Measurements from ENCODE around the gene CEPT1.

DNA sequence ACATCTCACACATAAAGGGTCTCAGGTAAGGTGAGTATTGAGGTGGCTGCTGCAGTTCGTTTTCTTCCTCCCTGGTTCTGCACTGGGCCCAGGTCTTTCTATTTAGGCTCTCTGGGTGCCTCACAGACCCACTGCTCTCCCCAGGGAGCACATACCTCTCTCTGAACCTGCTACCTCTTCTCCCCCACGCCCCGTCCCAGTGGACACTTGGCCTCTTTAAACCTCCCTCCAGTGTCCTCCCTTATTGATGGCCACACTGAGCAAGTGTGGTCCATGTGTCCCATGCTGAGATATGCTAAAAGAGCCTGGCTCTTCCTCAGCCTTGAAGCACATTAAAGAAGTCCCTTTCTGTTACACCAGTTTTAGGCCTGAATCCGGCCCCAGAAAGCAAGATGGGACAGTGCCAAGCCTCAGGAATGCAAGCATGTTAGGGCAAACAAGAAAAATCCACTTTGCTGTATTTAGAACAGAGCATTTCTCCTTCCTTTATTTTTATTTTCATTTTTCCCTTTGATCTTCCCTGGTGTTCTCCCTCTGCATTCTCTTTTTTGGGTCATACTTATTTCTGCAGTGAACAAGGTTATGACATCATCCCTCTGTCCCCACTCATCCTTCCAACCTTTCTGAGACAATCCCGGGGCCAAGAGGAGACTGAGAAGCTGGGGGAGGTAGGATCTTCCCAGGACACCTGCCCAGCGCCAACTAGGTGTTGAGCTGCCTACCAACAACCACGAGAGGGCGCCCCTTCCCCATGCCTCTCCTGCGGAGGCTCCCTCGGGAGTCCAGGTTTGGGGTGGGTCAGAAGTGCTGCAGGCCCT is 82.5 kb downstream of the CEPT1 start:
- TF ChIP-seq, protein P1, sequence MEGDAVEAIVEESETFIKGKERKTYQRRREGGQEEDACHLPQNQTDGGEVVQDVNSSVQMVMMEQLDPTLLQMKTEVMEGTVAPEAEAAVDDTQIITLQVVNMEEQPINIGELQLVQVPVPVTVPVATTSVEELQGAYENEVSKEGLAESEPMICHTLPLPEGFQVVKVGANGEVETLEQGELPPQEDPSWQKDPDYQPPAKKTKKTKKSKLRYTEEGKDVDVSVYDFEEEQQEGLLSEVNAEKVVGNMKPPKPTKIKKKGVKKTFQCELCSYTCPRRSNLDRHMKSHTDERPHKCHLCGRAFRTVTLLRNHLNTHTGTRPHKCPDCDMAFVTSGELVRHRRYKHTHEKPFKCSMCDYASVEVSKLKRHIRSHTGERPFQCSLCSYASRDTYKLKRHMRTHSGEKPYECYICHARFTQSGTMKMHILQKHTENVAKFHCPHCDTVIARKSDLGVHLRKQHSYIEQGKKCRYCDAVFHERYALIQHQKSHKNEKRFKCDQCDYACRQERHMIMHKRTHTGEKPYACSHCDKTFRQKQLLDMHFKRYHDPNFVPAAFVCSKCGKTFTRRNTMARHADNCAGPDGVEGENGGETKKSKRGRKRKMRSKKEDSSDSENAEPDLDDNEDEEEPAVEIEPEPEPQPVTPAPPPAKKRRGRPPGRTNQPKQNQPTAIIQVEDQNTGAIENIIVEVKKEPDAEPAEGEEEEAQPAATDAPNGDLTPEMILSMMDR (IDR thresholded peaks at IDR 0.05; ENCODE audit: low read depth, low read length, poor library complexity, severe bottlenecking), result peak; percentile 96
- TF ChIP-seq EZH2phosphoT487 (IDR thresholded peaks at IDR 0.05; ENCODE audit: borderline replicate concordance, low read length), result no peak
